ENCODE data around the gene AFF3. TPM values are rescaled to one million over a fixed set of nuclear protein-coding genes. Genes with fewer than 3 reads are reported as not detected.

The AFF3 gene
- total and polyA plus RNA-seq, 12 donors = 1.1 to 7.5 (median 3.9) TPM

DNA sequence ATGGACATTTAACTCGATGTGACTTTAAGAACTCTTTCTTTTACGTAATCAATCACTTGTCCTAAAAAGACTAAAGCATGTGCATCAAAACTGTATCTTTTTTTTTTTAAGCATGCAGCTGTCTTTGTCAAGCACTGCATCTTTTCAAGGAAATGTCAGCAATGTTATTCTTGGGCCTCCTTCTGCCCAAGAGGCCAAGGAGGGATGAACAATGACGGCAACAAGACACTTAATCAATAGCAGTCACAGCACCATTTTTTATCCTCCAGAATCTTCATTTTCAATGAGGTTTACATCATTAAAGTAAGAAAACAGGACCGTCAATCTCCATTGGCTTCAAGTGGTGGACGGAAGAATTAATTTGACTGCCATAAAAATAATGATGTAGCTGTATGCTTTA is 253.8 kb downstream of the AFF3 start:
- intact Hi-C loops (cut with DNase I) = no loop called here
- no peak overlapping the region for H3K4me3 ChIP-seq
- no peaks in the 10 kb centered on the region for H3K9me3 ChIP-seq (replicated peaks in 1 of 3)
- no peaks in the 10 kb centered on the region for H3K27me3 ChIP-seq
- no peaks in the 10 kb centered on the region for H3K36me3 ChIP-seq (replicated peaks in 1 of 2)
- WGBS, 4 donors = 52 to 70% (median 60%) methylated on average over 5 of the region's 5 CpGs
- H3K27ac ChIP-seq = no peak overlapping the region
- no peak for DNase-seq
- TF ChIP-seq, protein P1, sequence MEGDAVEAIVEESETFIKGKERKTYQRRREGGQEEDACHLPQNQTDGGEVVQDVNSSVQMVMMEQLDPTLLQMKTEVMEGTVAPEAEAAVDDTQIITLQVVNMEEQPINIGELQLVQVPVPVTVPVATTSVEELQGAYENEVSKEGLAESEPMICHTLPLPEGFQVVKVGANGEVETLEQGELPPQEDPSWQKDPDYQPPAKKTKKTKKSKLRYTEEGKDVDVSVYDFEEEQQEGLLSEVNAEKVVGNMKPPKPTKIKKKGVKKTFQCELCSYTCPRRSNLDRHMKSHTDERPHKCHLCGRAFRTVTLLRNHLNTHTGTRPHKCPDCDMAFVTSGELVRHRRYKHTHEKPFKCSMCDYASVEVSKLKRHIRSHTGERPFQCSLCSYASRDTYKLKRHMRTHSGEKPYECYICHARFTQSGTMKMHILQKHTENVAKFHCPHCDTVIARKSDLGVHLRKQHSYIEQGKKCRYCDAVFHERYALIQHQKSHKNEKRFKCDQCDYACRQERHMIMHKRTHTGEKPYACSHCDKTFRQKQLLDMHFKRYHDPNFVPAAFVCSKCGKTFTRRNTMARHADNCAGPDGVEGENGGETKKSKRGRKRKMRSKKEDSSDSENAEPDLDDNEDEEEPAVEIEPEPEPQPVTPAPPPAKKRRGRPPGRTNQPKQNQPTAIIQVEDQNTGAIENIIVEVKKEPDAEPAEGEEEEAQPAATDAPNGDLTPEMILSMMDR (IDR thresholded peaks at IDR 0.05) = no peak
- TF ChIP-seq POLR2A (IDR thresholded peaks at IDR 0.05) = no peak
- H3K4me1 ChIP-seq (replicated peaks in 1 of 2) = no peaks in the 10 kb centered on the region

DNA sequence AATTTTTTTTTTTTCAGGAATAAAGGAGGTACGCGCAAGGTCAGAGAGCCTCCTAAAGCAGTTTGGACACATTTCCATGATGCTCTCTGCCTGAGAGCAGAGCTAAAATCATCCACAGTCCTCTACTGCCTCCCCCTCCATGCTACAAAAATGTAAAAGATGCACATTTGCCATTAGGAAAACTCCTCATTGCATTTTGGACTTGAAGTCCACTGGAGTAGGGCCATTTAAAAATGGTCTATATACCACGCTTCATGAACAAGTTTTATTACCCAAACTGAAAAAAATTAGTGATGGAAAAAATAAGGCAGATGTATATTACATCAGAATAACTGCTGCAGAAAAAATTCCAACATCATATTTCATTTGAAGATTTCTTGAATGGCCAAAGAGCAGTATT is 256.0 kb downstream of the AFF3 start:
- no peak for DNase-seq
- Histone ChIP-seq H3K27ac (no peak overlapping the region), H3K27me3 (no peaks in the 10 kb centered on the region), H3K36me3 (replicated peaks in 1 of 2) (no peaks in the 10 kb centered on the region), H3K4me3 (no peak overlapping the region), H3K4me1 (replicated peaks in 1 of 2) (peaks cover 0 to 3% of the 10 kb centered on the region in 2 donors), H3K9me3 (replicated peaks in 1 of 3) (no peaks in the 10 kb centered on the region)
- 92 to 96% (median 95%) methylated on average over 3 of the region's 3 CpGs for WGBS, 4 donors
- TF ChIP-seq POLR2A (IDR thresholded peaks at IDR 0.05) = no peak
- TF ChIP-seq, protein P1 (IDR thresholded peaks at IDR 0.05) = no peak
- intact Hi-C loops (cut with DNase I) = no loop called here

DNA sequence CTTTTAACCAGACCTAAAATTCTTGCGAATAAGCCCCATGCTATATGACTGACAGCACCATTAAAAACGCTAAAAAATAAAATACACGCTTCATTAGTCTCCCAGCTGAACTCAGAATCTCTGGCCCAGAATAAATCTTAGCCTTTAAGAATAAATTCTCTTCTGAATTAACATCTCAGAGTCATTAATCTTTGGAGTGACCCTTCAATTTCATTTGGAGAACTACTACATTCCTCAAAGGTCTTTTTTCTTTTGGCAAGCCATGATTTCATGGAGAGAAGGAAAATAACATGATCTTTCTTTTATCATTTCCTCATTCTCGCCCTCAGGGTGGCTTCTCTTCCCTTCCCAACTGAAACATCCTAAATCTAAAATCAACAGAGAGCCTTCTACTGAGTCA is 259.0 kb downstream of the AFF3 start:
- Histone ChIP-seq H3K27ac (no peak overlapping the region), H3K4me3 (no peak overlapping the region), H3K9me3 (replicated peaks in 1 of 3) (no peaks in the 10 kb centered on the region), H3K4me1 (replicated peaks in 1 of 2) (peaks cover 3 to 7% of the 10 kb centered on the region in 2 donors), H3K36me3 (replicated peaks in 1 of 2) (no peaks in the 10 kb centered on the region), H3K27me3 (no peaks in the 10 kb centered on the region)
- TF ChIP-seq, protein P1 (IDR thresholded peaks at IDR 0.05) = no peak
- TF ChIP-seq POLR2A (IDR thresholded peaks at IDR 0.05) = no peak
- intact Hi-C loops (cut with DNase I) = no loop called here
- DNase-seq = no peak
- WGBS, 4 donors = 65 to 72% (median 66%) methylated on average over 4 of the region's 4 CpGs

DNA sequence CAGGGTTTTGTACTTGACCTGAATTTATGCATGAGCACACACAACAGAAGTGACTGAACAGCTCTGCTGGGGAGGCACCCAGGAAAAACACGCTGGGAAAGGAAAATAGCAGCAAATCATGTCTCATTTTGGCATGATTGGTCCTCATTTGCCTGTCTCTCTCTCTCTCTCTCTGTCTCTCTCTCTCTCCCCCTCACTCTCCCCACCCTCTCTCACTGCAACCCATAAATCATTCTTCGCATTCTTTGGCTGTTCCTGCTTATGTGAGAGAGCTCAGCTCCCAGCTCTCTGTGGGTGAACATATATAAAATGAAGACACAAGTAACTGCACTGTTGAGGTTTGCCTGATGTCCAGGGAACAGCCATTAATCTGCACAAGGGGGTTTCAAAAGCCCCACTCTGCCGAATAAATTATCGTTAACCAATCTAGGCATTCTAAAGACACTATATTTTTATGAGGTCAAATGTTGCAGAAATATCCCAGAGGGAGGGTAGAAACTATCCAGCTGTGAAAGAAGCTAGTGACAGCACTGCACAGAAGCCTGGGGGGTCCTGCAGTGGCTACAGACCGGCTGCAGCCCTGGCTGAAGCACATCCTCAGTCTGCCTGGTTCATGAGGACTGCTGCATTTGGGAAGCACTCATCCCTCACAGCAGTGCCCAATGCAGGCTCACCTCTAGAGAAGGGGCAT is 260.3 kb downstream of the AFF3 start:
- no peak overlapping the region for H3K4me3 ChIP-seq
- peaks cover 3 to 7% of the 10 kb centered on the region in 2 donors for H3K4me1 ChIP-seq (replicated peaks in 1 of 2)
- 32 to 40% (median 38%) methylated on average over 5 of the region's 5 CpGs for WGBS, 4 donors
- peak in 2 of 7 donors; percentile 19 to 38 for DNase-seq
- H3K36me3 ChIP-seq (replicated peaks in 1 of 2) = no peaks in the 10 kb centered on the region
- no peaks in the 10 kb centered on the region for H3K27me3 ChIP-seq
- H3K9me3 ChIP-seq (replicated peaks in 1 of 3) = no peaks in the 10 kb centered on the region
- TF ChIP-seq, protein P1 (IDR thresholded peaks at IDR 0.05) = no peak
- TF ChIP-seq POLR2A (IDR thresholded peaks at IDR 0.05) = no peak
- intact Hi-C loops (cut with DNase I) = no loop called here
- peak overlapping the region in 1 of 5 donors; percentile 23 for H3K27ac ChIP-seq
